A549 treated with dexamethasone at 1 μM for 4 hours (cell line): ENCODE measurements around the gene BID. TPM values are rescaled to one million over a fixed set of nuclear protein-coding genes. Genes with fewer than 3 reads are reported as not detected.

Source experiments
- total RNA-seq: library from RNA; stranded (reverse); fragments of 200-300 nt; extraction: Qiagen RNA extraction; gene quantifications from 5 replicates; pipeline ENCODE4 v1.2.3, GENCODE V29; 2022

The BID gene
- total RNA-seq = 42.4 to 70.6 TPM (median 69.2 TPM) in 5 replicates

DNA sequence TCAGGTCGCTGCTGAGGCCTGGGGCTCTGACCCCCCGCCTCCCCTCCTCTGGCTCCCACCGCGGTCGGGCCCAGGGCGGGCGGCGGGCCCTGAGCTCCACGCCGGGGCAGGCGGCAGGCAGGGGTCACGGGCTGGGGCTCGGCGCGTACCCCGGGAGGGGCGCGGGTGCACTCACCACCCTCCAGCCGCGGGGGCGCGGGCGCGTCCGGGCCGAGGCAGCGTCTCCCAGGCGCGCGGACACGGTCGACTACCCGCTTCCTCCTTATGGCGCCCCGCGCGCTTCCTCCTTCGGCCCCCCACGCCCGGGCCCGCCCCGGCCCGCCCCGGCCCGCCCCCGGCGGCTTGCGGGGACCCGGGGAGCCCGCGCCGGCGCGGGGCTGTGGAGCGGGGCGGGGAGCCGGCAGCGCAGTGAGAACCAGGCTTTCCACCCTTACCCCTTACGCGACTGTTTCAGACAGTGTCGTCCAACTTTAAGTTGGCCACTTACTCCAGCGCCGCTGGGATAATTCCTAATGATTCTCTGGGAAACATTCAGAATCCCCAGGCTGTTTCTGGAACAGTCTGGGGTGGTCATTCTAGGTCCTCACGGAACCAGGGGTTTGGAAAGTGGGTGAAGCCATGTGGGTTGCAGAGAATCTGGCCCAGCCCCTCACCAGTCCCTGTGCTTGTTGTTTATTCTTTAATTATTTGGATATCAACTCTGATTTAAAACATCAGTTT lies at the start of gene BID:
Gene BID, minus strand, starts transcription at position 264 of the 720 bp plus-strand sequence. CDS start 24,353 bp downstream, outside the sequence.

Other genes starting within 250 kb of the BID start
- gene SLC25A18, start 211.0 kb downstream of the BID start, total RNA-seq = 0.51 to 0.93 TPM (median 0.82 TPM) in 5 replicates
- 104 to 132 TPM (median 111 TPM) in 5 replicates for gene ATP6V1E1, start 145.7 kb downstream of the BID start, total RNA-seq
- 30.9 to 39.7 TPM (median 35.9 TPM) in 5 replicates for gene BCL2L13, start 135.7 kb downstream of the BID start, total RNA-seq